Sciatic nerve (tissue), 2 donors: ENCODE measurements around the gene OR2A42. TPM values are rescaled to one million over a fixed set of nuclear protein-coding genes. Genes with fewer than 3 reads are reported as not detected.
"Not testable (repeated sequence)": the region's sequence is repeated elsewhere in the genome, so short reads cannot be mapped to it uniquely, and the experiment has no call there.

ENCODE experiments used
- ATAC-seq: fragments of 200-7000 bp; cut with Tn5 transposase; one replicate; pipeline ENCODE4 v1.9.1; 2020; ENCODE audit warnings: mild to moderate bottlenecking, moderate library complexity
- DNase-seq: peaks from one replicate; pipeline ENCODE4 v3.0.0-alpha.2; 2020; ENCODE audit warnings: low spot score
- intact Hi-C: fragments of 100-400 bp; cut with DNase I; formaldehyde crosslinking; loops from one replicate; pipeline ENCODE4 v1.14.2; 2022
- total RNA-seq: library from RNA; stranded (reverse); fragmentation: NEBNext Ultra II Directional; extraction: Animal tissue kit (Norgen Biotek cat#: 25700); gene quantifications from one replicate; pipeline ENCODE4 v1.2.1, GENCODE V29; 2021
- donor health status: DM: no; HTN: no; CAD: no.
- donor health status: DM: no; HTN: no; CAD: no.

Gene OR2A42
- total RNA-seq, 1 donor from 2014 or later, result 0.27 TPM

DNA sequence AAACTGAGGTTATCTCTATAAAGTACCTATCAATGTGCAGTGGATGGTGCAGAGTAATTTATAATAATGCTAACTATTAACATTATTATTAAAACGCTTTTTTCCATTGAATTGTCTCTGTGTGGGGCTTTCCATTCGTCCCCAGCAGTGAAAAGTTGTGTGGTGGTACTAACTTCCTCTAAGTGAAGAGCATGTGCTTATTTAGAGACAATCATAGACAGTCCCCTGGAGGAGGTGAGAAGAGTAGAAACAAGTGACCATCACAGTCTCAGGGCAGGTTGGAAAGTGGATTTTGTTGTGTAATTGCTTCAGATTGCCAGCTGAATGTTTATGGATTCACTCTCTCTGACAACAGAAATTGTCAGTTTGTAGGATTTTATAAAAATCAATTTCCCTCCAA is 8.4 kb downstream of the OR2A42 start:
- DNase-seq, ATAC-seq, intact Hi-C loops: not testable (repeated sequence)

DNA sequence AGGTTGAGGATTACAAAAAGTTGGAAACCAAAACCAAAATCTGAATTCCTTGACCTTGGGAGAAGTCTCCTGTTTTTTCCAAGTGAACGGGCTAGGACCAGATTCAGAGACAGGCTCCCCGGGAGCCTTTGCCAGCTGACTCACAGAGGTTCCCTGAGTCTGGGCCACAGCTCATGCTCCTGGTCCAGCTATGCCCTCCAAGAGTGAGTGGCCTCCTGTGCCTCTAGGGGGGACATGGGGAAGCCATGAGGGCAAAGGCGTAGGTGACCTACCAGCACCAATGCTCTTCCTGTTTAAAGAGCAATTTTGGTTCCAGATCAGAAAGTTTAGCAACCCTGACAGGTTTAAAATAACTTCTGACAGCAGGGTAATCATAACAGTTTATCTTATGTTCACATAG is 10.6 kb downstream of the OR2A42 start:
- peak; percentile 68 for ATAC-seq
- intact Hi-C loops, DNase-seq: not testable (repeated sequence)

- DNase-seq, intact Hi-C loops: not testable (repeated sequence)
- peak; percentile 56 for ATAC-seq
Observed at GRCh38 chr7:144226866-144227265, 12.5 kb downstream of the OR2A42 start.

DNA sequence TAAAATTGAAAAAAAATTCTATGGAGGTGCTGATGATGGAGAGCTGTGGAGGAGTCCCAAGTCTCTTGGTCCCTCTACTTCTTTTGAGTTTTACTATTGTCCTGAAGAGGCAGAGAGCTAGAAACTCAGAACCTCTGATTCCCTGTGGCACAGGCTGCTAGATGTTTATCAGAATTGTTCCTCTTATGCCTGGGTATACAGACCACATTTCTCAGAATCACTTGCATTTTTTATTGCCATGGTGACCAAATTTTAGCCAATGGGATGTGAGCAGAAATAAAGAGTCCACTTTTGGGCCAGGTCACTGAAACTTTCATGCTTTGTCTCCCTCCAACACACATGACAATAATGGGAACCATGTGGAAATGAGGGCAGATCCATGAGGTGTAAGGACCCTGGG is 15.7 kb downstream of the OR2A42 start:
- intact Hi-C loops, ATAC-seq, DNase-seq: not testable (repeated sequence)

DNA sequence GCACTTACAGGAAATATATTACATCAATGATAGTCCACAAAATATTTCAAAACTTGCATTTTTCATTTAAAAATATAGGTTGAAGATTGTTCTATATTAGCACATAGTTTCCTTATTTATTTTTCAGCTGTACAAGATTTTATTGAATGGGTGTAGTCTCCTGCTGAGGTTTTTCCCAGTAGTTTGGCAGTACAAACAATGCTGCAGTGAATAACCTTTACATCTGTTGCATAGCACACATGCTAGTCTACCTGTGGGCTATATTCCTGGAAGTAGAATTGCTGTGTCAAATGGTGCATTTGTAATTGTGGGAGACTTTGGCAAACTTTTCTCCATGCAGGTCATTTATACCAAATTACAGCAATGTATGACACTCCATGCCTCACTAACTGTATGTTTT is 18.9 kb downstream of the OR2A42 start:
- intact Hi-C loops, ATAC-seq, DNase-seq: not testable (repeated sequence)

DNA sequence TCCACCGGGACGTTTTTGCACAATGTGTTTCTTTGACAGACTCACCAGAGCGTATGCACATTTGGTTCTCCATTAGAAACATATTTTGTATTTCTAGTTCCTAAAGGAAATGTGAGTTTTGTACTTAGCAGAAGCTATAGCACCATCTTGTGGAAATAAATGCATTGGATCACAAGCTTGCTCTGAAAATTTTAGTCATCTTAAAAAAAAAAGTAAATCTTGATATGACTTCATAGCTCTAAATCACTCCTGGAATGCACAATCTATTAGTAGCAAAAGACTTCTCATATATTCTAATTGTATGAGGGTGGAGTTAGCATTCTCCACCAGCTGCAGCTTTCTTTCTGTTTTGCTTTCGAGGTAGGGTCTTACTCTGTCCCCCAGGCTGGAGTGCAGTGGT is 20.3 kb downstream of the OR2A42 start:
- intact Hi-C loops, DNase-seq: not testable (repeated sequence)
- peak; percentile 20 for ATAC-seq

DNA sequence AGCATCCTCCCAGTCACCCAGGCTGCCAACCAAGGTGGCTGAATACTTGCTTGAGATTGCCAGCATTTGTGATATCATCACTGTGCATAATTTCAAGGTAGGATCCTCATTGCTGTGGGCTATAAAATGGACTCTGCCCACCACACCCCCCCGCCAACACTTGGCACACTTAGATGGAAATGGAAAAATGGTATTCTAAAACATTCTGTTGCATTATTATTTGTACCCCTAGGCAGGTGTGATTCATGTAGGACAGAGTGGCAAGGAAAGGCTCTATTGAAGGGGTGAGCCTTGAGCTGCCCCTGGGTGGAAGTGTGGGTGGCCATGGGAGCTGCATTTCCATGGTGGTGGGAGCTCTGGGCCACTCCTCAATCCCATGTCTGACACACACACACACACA is 20.8 kb downstream of the OR2A42 start:
- intact Hi-C loops, DNase-seq, ATAC-seq: not testable (repeated sequence)

DNA sequence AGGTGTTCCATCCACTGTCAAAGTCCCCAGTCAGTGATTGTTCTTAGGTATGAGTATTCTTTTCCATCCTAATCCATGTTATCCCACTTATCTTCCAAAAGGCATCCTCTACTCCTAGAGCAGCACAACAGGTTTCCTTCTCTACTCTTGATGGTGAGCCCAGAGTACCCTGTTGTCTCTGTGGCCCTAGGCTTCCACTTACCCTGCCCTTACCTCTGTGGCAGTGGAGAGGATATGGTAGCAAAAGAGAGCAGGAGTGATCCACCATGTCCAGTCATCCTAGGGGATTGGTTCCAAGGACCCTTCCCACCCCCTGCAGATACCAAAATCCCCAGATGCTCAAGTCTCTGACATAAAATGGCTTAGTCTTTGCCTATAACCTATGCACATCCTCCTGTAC is 22.2 kb downstream of the OR2A42 start:
- intact Hi-C loops, DNase-seq: not testable (repeated sequence)
- ATAC-seq, result peak; percentile 24

GRCh38 chr7:144205306-144205705 is 34.1 kb downstream of the OR2A42 start:
- DNase-seq, intact Hi-C loops, ATAC-seq: not testable (repeated sequence)

- intact Hi-C loops, DNase-seq, ATAC-seq: not testable (repeated sequence)
Observed at GRCh38 chr7:144203086-144203485, 36.3 kb downstream of the OR2A42 start.

GRCh38 chr7:144201978-144202377 is 37.4 kb downstream of the OR2A42 start:
- ATAC-seq, DNase-seq, intact Hi-C loops: not testable (repeated sequence)

- DNase-seq, intact Hi-C loops: not testable (repeated sequence)
Observed at GRCh38 chr7:144198934-144199333, 40.5 kb downstream of the OR2A42 start.

DNA sequence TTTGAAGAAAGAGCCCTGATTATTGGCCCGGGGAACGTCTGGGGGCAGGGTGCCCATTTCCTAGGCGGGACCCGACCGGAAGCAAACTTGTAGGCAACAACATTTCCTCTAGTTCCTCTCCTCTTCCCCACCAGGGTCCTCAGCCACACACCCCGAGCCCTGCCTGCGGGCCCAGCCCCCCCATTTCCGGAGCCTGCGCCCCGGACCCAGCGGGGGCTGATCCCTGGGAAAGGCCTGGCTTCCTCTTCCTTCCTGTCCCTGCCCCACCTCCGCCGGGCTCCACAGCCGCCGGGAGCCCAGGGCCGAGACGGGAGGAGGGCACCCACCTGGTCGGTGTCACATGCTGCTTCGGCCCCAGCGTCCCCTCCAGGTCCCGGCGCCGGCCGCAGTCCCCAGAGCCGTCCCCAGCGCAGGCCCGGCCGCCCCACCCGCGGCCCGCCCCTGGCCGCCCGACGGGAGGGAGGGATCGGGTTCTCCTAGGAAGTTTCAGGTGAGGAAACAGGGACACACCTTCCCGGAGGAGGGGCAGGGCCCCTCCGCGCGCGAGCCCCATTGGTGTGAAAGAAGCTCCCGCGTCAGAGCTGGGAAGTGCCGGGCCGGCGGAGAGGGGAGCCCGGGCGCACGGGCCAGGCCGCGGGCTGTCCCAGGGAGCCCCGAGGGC is 44.1 kb downstream of the OR2A42 start, which contains the start of gene ARHGEF35:
Gene ARHGEF35 (minus strand): TSS at position 622 of the 661 bp plus-strand sequence. CDS start 7,450 bp downstream, outside the sequence.
- peak; percentile 71 for ATAC-seq
- intact Hi-C loops, DNase-seq: not testable (repeated sequence)

More at GRCh38 chr7:144198934-144199333, 40.5 kb downstream of the OR2A42 start:
- not testable (repeated sequence) for ATAC-seq

DNA sequence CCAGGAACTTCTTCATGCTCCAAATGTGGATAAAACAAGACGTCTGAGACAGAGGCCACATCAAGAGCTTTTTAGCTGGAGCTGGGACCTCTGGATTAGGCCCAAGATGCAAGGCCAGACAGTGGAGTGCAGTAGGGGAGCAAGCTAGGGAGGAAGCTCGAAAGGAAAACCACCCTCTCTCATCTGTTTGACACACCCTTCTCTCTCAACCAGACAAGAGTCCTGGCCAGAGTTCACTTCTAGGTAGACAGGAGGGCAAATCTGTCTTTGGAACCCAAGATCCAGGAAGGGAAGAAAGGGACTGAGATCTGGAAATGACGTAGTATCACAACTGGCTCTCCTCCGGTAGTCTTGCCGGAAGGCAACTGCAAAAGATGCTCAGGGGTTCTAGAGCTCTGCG is 45.0 kb downstream of the OR2A42 start:
- DNase-seq, ATAC-seq, intact Hi-C loops: not testable (repeated sequence)

GRCh38 chr7:144193782-144194181 is 45.6 kb downstream of the OR2A42 start:
- DNase-seq, ATAC-seq, intact Hi-C loops: not testable (repeated sequence)

DNA sequence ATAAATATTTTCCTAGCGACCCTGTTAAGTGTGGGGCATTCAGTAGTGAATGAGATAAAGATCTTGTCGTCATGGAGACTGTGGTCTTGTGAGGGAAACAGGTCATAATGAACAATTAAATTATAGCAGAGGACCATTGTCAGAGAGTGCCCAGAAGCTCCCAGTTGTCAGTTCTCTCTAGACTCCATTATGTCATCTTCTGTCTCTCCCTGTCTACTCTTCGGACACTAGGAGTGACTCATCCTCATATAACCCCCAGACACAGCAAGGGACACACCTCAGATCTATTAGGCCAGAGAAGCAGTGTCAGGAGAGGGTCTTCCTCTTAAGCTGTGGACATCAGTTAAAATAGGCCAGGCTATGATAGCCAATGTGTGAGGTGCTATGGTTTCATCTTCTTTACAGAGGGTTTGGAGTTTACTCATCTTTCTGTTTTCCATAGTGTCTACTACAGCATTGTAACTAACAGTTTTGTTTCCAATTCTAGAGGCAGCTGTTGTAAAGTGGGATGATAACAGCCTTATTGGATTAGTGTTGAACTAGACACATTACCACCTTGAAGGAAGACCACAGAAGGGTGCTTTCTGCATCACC is 50.7 kb downstream of the OR2A42 start:
- peak; percentile 30 for ATAC-seq
- intact Hi-C loops, DNase-seq: not testable (repeated sequence)

GRCh38 chr7:144187848-144188247 is 51.6 kb downstream of the OR2A42 start:
- ATAC-seq, intact Hi-C loops, DNase-seq: not testable (repeated sequence)

DNA sequence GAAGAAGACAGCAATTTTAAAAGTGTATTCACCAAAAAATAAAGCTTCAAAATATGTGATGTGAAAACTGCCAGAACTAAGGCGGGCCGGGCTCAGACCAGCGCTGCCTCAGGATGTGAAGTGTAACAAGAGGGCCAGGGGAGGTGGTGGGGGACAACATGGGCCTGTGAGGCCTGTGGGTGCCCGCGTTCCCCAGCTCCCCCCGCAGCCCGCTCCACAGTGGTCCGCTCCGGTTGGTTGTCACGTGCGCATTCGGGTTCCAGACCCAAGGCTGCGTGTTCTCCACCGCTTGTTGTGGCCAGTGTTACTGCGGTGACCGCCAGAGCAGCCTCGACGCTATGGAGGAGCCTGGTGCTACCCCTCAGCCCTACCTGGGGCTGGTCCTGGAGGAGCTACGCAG is 56.2 kb downstream of the OR2A42 start, which contains the start of gene CTAGE4:
Gene CTAGE4 (plus strand): TSS at position 301 of the 400 bp plus-strand sequence. CDS start 38 bp downstream, at position 339.
- ATAC-seq, intact Hi-C loops, DNase-seq: not testable (repeated sequence)

DNA sequence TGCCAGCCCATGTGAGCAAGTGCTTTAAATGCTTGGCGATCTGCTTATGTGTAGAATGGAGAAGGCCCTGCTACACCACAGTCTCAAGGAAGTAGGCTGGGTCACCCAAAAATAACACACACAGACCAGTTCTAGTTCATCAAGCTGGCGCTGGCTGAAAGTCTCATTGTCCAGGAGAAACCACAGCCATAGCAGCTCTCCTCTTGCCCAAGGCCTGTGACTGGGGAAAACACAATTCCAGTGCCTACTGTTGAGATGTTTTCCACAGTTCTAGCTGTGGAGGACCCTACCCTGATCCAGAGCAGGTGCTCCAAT is 60.3 kb downstream of the OR2A42 start:
- peak; percentile 83 for ATAC-seq
- DNase-seq, intact Hi-C loops: not testable (repeated sequence)
